Activated gamma-delta T cell treated with Interleukin-2 at 50 U/mL for 16 hours (primary cell): ENCODE measurements around the gene AKAP13.

Experiments used
- DNase-seq: peaks from one replicate; pipeline ENCODE4 v3.0.0-alpha.2; 2020

AKAP13 gene

DNA sequence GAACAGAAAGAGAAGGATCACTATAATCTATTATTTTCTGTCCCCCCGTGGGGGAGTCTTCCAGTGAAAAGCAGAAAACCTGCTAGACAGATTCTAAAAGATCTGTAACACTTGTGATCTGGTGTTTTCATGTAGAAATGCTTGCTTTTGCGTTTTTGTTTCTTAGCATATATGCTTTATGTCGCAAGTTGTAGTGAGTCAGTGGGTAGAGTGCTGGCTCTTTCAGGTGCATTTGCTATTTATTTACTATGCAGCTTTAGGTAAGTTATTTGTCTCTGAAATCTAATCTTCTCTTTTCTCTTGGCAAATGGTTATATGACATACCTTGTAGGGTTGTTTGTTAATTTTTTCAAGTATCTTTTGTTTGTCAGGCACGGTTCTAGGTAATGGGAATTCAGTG, 9.4 kb downstream of the AKAP13 start:
- no peak for DNase-seq

DNA sequence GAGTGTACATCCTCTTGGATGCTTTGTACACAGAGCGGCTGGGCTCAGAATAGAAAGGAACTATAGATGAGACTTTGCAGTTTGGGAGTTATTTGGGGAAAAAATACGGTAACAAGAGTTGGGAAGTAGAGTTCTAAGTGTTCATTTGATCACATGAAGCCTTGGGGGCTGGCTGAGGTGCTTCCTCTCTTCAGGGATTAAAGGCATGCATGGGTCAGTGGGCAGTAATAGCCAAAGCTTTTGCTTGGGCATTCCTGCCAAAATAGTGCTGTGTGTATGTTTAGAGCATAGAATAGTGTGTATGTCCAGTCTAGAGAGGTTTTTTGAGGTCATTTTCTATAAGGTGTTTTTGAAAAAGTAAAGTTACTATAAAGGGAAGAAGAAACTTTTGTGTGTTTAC, 12.8 kb downstream of the AKAP13 start:
- no peak for DNase-seq

DNA sequence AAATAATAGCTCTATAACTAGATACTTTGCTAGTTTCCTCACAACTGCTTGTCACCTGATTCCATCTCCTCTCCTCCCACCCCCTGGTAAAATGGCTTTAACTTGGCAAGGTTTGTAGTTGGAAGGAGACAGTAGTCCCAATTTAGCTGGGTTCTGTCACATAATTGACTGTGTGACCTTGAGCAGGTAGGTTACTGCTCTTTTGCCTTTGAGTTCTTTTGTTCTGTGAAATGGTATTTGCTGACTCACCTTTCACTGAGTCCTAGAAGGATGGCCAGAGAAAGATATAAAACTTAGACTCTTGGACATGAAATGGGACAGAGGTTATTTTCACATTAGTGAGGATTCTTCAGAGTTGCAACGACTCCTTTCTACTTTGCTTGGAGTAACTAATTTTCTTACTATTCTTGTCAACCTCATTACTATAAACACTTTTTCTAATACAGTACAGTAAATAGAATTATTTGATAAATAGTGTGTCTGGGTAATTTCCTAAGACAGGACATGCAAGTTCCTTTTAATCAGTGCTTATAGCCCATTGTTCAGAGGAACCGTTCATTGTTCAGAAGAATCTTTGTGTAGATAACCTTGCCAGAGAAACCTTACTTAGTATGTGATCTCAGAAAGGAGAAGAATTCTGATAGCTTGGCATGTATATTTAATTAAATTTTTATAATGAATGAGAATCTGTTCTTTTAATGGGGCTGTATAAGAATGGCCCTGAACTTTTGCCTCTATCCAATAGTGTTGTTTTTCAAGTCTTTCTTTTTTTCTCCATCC, 14.3 kb downstream of the AKAP13 start:
- DNase-seq, result no peak

DNA sequence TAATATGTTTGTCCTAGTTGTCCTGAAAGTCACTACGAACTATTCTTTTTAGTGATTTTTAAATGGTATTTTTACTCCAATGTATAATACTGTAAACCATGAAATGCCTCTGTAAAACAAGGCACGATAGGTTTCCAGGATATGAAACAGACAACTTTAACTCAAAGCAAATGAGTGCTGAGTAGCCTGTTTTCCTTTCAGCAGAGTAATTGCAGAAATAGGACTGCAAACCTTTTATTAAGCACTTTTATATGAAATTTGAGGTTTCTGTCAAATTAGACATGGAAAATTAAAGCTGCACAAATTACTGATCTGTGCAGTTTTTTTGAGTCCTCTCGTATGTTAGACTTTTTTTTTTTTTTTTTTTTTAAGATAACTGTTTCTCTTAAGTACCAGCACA, 16.2 kb downstream of the AKAP13 start:
- no peak for DNase-seq

DNA sequence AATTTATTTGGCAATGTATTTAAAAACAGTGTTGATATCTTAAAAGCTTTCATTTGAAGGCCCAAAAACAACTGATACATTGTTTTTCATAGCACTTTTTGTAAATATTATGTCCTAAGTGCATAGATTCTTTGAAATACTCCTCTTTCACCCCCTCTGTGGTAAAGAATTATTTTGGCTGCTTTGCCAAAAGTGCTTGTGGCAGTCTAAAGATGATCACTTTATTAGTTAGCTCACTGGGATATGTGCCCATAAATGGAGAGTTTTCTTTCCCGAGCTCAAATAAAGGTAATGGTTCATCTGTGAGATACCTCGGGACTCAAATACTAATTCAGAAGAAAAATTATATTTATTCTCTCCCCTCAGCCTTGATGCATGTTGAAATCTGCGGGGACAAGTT, 16.7 kb downstream of the AKAP13 start:
- DNase-seq, result no peak

DNA sequence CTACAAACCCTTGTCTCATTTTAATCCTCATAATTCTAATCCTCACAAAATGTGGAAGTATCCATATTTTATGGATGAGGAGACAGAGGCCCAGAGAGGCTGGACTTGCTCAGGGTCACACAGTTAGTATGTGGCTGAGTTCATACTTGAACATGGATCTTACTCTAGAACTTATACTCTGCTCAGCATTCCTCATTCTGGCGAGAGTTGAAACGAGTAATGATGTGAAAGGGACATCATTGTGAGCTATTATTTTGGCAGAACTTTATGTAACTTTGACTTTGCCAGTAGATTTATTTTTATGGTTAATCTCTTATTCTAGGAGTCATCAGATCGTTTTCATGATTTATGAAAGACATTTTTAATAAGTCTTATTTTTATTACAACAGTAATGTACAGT, 17.5 kb downstream of the AKAP13 start:
- DNase-seq, result no peak

DNA sequence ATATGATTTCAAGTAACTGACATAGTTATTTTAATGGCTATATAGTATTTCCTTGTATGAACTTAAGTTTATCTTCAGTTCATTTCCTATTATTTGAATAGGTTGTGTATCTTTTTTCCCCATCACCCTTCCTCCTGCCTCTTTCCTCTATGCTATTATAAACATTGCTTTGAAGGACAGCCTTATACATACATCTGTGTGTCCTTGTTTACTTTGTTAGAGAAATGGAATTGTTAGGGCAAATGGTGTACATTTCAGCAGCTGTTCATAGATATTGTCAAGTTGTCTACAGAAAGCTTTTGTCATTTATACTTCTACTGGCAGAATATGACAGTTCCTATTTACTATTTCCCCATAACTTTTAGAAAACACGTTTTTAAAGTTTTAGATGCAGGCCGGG, 18.4 kb downstream of the AKAP13 start:
- no peak for DNase-seq

DNA sequence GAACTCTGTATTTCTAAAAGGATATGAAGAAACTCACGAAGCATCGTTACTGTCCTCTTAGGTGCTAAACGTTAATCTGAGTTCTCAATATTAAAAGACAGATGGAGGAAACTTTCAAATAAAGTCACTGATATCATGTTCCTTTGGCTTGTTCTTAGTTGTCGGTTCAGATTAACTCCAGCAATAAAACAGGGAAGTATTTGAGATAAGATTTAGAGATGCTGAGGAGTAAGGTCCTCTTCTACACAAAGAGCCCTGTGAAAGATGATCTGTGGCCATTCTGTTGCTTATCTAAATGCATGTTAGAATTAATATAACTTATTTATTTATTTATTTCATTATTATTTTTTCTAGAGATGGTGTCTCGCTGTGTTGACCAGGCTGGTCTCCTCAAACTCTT, 19.2 kb downstream of the AKAP13 start:
- no peak for DNase-seq

DNA sequence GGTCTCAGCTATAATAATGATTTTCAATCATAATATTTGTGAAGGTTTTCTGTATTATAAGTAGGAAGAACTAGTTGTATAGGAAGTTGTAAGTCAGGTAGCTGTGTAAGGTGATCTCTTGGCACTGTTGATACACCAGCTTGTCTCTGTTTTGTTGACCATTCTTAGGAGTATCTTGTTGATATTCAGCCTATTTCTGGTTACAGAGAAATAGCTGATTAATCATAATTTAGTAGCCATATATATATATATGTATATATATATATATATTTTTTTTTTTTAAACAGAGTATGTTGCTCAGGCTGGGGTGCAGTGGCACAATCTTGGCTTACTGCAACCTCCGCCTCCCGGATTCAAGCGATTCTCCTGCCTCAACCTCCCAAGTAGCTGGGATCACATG, 20.2 kb downstream of the AKAP13 start:
- no peak for DNase-seq

DNA sequence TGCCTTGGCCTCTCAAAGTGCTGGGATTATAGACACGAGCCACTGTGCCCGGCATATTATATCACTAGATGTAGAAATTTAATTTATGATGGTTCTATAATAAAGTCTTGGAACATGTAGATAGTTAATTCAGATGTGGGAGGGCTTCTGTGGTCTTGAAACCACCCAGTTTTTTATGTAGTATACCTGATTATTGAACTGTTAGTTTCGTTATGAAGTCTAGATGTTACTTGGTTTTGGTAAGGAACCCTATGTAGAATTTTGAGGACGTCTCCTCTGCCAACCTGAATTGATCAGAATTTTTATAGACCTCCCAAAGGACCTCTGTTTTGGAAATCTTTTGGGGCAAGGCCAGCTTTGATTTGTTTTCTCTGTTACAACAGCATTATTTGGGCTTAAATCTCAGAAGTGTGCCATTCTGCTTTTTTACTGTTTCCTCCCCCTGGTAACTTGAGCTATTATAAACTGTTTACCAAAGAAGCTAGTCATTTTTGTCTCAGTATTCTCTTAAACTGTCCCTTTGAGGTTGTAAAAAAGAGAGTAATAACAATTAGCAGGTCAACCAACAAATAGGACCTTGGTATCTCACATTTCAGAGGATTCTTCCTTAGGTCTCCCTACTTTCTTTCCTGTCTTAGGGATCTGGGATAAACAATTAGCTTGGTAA, 20.8 kb downstream of the AKAP13 start:
- DNase-seq, result no peak

DNA sequence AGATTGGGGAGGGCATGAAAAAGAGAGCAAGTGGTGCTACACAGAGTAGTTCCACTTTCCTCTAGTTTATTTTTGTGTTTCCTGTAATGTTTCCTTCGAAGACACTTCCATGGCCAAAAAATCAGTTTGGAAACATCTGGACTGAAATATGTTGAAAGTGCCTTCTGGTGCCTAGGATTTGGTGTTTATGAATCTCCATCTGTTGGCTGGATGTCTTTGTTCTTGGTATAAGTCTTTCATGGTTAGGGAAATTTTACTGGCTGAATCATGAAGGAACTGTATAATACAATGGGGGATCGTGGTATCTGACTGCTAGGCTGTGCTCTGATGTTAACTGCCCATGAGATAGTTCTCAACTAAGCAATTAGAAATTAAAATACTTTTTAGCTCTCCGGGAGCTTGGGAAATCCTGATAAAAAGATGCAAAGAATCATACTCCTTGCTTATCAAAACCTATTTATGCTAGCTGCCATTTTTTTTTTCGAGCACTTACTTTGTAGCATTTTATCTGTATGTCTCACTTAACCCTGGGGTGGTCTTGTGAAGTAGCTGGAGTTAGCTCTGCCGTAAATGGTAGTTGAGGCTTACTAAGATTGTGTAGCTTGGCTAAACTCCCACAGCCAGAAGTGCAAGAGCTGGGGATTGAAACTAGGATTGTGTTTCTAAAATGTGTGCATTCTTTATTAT, 21.9 kb downstream of the AKAP13 start:
- no peak for DNase-seq

DNA sequence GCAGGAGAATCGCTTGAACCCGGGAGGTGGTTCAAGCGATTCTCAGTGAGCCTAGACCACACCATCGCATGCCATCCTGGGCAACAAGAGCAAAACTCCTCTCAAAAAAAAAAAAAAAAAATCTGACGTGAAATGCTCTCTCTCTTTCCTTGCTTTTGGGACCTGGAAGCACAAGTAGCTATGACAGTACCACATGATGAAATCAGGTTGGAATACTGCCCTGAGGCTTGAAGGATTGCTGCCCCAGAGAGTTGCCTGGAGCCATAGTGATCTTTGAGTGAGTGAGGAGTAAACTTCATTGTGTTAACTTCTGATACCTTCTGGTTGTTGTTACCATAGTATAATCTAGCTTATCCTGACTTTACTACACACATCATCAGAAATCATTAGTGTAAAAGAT, 23.3 kb downstream of the AKAP13 start:
- no peak for DNase-seq

DNA sequence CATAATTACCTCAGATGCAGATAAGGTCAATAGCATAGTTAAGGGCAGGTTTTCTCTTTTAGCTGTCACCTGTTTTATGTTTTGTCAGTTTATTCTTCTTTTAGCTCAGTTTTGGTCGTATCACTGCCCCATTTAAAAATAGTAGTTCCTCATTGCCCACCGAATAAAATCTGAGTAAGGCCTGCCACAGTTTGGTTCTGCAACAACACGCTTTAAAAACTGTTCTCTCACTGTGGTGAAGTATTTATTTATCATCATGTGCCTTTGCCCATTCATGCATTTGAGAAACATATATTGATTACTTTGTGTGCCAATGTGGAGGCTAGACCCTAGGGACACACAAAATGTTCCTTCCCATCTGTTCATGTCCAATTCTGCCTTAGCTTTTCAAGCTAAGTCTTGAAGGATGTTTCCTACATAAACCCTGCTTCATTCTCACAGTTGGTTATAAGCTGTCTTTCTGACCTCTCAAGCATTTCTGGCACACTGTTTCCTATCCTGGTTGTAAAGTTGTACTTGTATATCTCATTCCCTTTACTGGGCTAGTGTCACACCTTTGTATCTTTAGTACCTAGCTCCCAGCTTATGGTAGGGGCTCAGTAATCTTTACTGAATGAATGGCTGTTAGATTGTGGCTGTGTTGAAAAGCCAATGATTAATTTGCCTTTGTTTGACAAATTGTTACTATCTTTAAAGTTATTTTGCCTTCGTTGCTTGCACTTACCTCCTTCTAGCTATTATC, 23.9 kb downstream of the AKAP13 start:
- no peak for DNase-seq

DNA sequence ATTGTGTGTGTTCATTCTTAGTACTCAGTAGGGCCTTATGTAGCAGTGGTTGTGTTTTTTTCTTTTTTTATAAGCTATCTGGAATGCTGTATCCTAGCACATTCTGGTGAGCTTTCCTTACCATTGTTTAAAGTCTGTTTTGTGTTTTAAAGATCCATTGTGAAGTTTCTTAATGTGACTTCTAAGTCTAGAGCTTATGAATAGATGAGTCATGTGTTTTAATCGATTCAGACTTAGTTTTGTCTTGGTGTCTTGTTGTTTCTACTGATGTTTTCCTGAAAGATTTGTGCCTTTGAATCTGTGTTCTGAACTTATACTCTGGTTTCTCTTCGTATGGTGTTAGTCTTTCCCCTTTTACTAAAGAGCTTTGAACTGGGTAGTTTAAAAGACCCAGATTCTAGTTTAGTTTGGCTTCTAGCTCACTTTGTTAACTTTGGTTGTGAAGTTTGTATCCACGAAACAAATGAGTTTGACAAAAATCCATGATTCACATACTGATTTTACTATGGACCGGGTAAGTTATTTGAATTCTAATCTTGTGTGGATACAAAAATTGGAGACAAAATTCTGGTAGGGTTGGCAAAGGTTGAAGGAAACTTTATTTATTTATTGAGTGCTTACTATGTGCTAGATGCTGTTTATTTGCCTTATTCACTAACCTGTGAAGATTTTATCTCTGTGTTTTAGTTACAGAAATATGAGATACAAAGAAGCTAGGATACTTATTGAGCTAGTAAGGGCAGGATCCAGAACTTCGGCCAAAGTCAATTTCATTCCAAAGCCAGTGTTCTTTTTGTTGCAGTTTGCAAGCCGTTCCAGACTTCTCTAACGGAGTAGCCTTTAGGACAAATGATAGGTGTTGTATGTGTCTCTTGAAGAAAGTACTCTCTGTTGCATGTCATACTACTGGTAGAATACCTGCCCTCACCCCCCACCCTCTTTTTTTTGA, 24.8 kb downstream of the AKAP13 start:
- no peak for DNase-seq

DNA sequence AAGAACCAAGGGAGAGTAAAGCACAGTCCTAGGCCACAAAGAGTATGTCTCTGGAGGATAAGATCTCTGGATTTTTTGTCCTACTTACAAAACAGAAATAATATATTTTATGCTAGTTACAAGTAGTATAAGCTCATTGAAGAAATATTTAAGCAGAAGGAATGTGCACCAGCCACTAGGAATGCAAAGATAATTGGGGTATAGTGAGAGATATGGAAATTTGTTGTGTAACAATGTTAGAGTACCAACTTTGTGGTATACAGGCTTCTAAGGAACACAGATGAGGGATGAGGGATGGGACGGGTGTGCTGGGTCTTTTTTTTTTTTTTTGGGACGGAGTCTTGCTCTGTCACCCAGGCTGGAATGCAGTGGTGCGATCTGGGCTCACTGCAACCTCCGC, 26.5 kb downstream of the AKAP13 start:
- no peak for DNase-seq

DNA sequence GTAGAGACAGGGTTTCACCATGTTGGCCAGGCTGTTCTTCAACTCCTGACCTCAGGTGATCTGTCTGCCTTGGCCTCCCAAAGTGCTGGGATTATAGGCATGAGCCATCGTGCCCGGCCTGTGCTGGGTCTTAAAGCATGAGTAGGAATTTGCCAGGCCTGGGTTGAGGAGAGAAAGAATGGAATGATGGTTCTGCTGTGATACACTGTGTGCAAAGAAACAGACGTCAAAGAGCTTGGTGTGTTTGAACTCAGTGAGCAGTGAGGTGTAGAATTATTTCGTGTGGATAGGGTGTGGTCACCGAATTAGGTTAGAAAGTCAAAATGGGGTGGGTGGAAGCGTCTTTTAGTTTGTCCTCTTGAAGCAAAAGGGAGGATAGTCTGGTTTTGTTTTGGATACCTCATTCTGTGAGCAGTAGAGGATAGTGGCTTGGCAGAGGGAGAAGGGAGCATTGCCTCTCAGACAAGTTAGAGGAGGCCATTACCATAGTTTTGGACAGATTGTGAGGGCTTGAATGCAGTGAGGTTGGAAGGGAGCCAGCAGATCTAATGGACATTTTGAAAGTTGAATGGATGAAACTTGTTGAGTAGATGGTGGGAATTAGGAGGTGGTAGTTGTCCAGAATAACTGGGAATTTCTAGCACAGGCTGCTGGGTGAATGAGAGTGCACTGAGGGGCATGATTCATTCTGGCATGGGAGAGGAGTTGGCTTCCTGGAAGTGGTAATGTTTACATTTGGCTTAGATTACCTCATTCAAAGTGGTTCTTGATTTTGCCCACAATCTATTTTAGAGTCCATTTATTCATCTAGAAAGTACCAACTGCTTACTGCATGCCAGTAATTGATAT, 27.2 kb downstream of the AKAP13 start:
- no peak for DNase-seq

DNA sequence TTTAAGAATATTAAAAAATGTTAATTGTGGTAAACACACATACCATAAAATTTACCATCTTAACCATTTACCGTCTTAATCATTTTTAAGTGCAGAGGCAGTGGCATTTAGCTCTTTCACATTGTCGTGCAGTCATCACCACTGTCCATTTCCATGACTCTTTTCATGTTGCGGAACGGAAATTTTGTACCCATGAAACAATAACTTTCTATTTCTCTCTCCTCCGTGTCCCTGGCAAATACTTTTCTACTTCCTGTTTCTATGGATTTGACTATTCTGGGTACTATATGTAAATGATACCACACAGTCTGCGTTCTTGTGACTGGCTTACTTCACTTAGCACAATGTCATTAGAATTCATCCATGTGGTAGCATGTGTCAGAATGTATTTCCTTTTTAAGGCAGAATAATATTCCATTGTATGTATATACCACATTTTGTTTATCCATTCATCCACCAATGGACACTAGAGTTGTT, 27.9 kb downstream of the AKAP13 start:
- no peak for DNase-seq

DNA sequence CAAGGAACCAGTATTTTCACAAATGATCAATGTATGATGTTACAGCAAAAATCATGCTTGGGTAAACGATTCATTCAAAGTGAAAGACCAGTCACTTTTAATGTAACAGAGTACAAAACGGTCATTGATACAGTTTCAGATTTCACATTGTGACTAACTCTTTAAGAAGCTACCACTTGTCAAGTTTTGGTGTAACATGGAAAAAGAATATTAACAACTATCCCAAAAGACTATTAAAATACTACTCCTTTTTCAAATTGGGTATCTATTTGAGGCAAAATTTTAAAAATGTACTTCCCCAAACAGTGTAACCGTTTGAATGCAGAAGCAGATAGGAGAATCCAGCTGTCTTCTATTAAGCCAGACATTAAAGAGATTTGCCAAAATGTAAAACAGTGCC, 31.7 kb downstream of the AKAP13 start:
- no peak for DNase-seq

DNA sequence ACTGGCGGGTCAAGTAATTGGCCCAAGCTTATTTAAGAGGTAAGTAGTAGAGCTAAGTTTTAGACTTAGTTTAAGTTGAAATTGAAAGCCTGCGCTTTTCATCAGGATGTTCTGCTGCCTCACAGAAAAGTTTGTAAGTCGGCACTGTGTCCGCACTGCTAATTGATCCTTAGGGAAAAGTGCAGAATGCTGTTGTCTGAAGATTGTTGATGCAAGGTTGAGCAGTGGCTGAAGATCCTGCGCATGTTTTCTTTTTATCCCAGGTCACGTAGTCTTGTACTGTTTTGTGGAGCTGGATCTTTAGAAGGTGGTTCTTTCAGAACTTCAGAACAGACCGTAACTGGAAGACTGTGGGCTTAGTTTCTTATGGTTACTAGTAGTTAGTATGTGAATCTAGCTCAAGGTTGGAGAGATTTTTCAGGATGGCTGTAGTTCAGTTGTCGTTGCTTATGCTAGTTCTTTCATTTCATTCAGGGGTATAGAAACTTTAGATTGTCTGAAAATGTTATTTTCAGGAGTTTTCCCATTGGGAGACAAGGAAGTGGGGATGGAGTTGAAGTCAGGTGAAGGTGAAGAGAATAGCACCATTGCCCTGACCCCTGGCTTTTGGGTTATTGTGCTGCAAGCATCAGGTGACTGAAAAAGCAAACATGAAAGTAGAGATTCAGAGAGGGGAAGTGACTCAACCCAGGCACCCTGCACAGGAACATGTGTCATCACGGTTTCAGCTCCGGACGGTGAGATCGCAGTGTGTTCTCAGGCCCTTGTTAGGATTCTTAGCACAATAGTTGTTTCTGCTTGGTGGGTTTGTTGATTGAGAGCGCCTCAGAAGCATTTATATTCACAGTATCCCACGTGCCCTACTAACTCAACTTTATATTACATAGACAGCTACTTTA, 32.8 kb downstream of the AKAP13 start:
- DNase-seq, result peak; percentile 66

DNA sequence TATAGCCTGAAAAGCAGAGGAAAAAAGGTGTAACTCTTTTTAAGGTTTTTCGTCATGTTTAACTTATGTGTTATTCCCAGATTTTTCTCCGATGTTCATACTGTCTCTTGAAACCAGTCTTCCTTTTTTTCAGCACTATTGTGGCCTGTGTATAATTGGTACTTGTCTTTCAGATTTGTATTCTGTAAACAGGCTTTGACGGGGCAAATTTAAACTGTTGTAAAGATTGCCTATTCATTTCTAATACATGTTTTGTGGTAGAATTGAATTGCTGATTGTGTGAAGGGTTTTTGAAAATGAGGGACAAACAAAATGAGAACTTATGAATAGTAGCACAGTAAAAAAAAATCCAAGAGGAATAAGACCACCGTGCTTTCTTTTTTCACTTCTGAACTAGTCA, 33.6 kb downstream of the AKAP13 start:
- no peak for DNase-seq
